T-helper 1 cell treated with Interleukin-12 subunit alpha and Interleukin-12 subunit beta and Interleukin-4 antibody, amounts not matched to agents 30 ng/mL and 1 ng/mL, for 36 hours (primary cell): ENCODE measurements around the gene PDE6C. TPM values are rescaled to one million over a fixed set of nuclear protein-coding genes. Genes with fewer than 3 reads are reported as not detected.
"Not testable (repeated sequence)": the region's sequence is repeated elsewhere in the genome, so short reads cannot be mapped to it uniquely, and the experiment has no call there.

Experiments
- intact Hi-C: fragments of 100-400 bp; cut with micrococcal nuclease; formaldehyde crosslinking; loops from one replicate; pipeline ENCODE4 v1.15.1; 2024
- total RNA-seq: library from RNA; stranded (reverse); gene quantifications from 2 replicates; pipeline ENCODE4 v1.2.3, GENCODE V29; 2022

The PDE6C gene
- total RNA-seq, 1 donor from 2014 or later: not detected

DNA sequence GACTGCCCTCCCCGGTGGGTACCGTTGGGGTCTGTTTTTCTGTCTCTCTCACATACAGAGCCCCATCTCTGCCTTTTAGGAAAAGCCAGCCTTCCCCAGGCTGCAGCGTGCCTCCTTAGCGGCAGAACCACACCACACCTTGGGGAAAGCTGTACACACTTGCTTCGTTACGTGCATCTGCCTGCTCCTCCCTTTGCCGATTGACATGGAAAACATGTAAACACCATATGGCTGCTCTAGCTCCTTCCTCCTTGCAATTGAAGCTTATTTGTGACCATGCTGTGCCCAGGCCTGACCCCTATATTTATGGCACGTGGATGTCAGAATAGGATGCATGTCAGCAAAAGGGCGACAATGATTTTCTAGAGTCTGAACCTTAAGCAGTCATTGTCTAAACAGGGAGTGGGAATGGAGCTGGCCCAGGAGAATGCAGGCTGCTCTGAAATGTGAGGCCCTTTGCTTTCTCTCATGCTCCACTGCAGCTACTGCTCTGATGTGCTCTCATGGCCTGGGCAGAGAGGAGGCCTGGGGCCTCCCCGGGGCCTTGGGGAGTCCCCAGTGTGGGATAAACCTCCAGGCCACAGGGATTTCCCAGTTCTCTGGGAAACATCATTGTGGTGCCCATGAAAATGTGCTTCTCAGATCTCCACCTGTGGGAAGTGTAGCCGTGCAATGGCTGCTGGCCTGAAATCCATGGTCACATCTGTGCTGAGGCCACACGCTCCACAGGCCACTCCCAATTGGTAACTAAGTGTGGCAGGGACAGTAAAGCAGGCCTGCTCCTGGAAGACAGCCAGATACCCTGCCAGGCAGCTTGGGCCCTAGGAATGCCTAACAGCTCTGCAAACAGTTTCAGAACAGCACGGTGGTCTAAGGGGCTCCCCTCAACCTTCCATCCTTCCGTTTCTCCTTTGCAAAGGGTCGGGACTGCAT is 18.6 kb downstream of the PDE6C start:
- intact Hi-C loops: no loop called here

DNA sequence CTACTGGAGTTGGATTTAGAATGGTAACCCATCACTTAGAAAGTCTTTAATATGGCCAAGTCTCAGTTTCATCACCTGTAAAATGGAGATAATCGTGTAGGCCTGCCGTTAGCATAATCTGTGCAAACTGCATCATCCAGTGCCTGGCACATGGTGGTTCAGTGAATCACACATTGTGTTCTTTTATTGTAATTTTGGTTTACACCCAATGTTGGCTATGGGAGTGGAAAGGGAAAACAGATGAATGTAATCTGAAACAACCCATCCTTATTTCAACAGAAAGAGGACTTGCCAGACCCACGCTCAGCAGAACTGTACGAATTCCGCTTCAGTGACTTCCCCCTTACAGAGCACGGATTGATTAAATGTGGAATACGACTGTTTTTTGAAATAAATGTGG is 27.5 kb downstream of the PDE6C start:
- intact Hi-C loops: no loop called here

DNA sequence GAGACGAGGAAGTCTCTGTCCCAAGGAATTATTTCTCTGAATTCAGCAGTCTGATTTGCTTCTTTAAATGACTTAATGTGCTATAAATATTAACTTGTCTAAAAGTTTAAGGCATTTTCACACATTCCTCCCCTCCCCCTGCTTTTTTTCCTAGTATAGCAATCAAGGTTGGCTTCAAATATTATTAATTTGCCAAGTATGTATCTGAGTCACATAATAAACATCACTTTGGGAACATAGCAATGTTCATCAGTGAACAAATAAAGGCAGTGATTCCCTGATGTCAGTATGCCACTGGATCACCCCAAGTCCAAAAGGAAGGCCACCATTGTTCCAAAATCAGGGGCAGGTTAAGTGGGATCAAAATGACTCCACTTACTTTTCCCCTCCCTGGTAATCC is 40.5 kb downstream of the PDE6C start:
- intact Hi-C loops: no loop called here

DNA sequence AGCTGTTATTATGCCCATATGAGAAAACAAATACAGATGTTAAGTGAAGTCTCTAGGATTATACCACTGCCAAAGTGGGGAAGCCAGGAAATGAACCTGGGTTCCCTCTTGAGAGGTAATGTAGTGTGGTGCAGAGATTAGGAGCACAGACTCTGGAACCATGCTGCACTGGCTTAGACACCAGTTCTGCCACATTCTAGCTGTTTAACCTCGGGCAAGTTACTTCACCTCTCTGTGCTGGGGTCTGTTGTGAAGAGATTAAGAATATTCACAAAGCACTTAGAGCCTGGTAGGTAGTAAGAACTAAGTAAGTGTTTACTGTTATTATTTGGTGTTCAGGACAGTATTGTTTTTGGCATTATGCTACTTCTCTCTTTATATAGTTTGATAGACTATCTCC is 41.9 kb downstream of the PDE6C start:
- intact Hi-C loops: no loop called here

DNA sequence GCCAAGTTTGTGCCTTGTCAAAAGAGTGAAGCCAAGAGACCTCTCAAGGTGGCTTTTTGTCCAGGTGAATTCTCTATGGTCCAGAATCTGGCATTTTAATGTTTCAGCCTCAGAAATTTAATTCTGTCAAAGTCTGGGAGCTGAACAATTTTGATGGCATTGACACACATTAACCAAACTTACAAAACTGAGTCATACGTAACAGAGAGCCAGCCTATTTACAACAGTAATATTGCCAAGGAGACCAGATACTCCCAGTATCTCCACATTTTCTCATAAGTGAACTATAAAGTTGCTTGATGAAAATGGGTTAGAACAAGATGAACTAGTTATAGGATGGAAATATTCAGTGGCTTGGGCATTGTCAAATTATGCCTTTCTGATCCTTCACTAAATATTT is 43.8 kb downstream of the PDE6C start:
- intact Hi-C loops: no loop called here

DNA sequence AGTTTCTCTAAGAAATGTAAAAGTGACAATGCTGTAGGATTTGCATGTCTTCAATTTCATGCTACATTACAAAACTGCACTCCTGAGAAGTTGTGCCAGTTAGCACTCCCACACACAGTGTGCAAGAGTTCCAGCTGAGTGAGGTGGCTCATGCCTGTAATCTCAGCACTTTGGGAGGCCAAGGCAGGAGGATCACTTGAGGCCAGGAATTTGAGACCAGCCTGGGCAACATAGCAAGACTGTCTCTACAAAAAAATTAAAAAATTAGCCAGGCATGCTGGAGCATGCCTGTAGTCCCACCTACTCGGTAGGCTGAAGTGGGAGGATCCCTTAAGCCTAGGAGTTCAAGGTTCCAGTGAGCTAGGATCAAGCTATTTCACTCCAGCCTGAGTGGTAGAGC is 45.4 kb downstream of the PDE6C start:
- intact Hi-C loops: no loop called here

DNA sequence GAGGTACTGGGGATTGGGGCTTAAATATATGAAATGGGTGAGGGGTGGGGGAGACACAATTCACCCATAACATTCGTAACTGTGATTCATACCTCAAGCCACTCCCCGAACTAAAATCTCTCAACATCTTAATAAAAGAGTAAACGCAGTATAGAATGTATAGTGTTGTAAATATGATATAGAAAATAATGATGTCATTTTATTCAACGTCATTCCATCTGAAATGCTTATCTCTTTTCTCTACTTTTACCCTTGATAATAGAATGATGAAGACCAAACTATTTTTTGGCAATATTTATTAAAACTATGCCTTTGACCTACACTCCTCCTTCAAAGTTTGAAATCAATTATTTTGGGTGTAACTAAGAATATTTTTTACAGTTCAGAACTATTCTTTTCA is 53.7 kb downstream of the PDE6C start:
- intact Hi-C loops: no loop called here

DNA sequence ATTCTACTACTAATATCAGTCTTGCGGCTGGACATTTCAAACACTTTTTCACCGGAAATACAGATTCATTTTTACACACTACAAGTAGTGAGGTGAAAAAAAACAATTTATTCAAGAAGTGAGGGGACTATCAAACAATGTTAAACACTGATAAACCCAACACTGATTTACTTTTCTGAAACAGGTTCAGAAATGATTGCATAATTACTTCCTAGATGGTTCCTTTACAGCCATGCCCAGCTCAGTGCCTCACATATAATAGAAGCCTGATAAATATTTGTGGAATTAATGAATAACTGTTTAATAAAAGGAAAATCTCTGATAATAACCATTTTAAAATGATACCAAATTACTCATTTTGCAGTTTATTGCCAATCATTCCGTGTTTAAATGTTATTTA is 55.5 kb downstream of the PDE6C start:
- intact Hi-C loops: no loop called here

DNA sequence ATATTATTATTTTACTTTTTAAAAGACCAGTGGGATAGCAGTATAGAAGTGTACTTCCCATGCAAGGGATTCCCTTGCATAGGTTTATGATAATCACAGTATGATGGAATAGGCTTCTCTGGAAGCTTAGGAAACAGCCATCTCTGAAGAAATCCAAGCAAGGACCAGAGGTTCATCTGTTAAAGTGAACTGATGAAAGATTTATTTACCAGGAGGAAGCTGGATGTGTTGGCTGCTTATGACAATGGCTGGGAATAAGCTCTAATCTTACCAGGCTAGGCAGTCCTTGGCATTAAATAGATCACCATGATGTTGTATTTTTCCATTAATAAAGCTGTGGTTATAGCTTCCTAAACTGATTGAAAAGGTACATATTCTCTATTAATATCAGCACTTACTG is 58.0 kb downstream of the PDE6C start:
- intact Hi-C loops: no loop called here

DNA sequence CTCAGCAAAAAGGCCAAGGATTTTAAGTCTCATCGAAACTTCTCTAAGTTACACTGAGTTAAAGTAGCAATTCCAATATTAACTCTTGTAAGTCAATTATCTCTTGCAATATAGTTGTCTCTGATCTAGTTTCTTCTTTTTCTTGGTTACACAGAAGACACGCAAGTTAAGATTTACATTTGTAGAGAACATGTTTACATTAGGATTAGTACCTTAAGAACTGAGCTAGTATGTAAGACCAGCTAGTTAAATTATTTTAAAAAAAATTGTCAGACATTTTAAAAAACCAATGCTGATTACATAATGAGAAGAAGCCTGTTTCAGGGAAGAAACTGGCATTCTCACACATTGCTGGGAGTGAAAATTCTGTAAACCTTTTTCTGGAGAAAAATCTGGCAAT is 58.7 kb downstream of the PDE6C start:
- intact Hi-C loops: no loop called here

DNA sequence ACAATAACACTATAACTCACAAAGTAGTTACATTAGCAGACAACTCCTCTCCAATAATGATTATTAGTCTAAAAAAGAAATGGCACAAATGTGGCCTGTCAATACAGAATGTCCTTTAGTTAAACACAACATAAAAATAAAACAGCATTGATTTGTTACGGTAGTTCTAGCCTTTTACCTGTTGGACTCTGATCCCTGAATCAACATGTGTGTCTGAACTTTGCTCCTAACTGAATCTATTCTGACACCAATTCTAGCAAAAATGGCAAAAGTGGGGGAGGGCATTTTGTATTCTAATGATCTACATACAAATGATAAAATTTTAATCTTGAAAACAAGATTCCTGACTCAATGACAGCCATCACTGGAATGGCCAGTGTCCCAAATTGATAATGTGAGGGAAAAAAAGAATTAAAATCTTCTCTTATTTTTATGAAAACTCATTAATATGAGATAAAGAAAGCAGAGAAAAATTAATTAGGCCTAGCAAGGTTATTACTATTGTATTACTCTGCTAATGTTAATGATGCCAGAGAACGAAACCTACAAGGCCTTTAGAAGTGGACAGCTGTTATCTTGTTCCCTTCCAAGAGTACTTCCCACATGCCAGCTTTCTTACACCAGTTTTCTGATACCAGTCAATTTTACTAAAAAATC is 59.8 kb downstream of the PDE6C start:
- intact Hi-C loops: no loop called here

DNA sequence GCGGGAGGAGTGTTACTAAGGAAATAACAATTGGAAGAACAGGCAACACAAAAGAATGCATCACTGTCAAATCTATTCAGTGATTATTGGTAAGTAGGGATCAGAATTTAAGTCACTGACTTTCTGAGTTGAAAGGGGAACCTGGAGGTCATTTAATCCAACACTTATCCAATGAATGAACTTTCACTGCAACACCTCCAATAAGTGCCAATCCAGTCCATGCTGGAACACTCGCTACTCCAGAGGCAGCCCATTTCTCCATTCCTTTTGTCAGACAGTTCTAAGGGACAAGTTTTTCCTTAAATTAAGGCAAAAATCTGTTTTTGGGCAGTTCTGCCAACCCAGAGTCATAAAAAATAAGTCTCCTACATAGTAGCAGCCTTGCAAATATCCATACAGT is 60.6 kb downstream of the PDE6C start:
- intact Hi-C loops: no loop called here

DNA sequence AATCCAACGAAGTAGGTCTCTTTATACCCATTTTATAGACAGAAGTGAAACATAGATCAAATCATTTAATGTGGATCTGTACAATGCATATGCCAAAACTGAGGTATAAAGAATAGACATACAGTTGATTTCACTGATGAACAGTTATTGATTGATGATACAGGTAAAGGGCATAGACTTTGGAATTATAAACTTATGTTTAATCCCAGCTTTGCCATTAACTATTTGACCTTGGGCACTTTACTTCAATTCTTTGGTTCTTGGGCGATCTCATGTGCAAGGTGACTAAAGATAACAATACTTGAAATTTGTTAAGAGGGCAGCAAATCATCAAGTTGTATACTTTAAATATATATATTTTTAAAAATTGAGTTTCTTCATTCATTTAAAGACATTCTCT is 61.5 kb downstream of the PDE6C start:
- intact Hi-C loops: no loop called here

DNA sequence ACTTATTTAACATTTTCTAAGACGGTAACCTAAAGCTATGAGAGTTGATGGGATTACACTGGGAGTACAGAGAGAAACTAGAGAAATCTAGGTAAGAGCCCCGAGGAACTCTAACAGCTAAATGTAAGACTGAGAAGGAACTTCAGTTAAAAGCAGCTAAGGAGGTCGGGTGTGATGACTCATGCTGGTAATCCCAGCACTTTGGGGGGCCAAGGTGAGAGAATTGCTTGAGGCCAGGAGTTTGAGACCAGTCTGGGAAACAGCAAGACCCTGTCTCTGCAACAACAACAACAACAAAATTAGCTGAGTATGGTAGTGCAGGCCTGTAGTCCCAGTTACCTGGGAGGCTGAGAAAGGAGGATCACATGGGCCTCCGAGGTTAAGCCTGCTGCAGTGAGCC is 66.0 kb downstream of the PDE6C start:
- intact Hi-C loops: no loop called here

DNA sequence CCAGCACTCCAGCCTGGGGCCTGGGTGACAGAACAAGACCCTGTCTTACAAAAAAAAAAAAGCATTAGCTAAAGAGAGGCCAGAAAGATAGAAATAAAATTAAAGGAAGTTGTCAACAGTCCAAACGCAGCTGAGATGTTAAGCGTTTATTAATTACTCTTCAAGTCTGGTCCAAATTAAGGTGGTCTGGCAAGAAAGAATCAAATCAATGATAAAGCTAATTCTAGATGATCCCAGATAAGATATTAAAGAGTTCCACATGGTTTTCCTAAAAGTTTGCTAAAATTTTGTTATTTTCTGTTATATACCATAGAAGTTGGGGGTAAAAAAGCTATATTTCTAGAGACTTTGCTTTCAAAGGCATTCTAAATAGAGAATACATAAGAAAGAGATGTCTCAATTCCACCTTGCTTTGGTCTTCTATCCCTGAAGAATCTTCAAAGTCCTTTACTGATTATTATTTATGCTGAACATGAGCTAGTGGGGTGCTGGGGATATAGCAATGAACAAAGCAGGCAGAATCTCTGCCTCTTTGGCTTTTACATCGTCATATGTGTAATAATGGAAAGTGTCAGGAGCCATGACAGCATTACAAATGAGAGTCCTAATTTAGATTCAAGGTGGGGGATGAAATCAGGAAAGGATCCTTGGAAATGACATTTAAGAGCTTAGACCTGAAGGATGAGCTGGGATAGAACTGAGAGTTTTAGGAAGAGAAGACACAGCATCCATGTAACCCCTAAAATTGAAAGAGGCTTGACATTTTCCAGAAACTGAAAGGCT is 66.7 kb downstream of the PDE6C start:
- intact Hi-C loops: no loop called here

DNA sequence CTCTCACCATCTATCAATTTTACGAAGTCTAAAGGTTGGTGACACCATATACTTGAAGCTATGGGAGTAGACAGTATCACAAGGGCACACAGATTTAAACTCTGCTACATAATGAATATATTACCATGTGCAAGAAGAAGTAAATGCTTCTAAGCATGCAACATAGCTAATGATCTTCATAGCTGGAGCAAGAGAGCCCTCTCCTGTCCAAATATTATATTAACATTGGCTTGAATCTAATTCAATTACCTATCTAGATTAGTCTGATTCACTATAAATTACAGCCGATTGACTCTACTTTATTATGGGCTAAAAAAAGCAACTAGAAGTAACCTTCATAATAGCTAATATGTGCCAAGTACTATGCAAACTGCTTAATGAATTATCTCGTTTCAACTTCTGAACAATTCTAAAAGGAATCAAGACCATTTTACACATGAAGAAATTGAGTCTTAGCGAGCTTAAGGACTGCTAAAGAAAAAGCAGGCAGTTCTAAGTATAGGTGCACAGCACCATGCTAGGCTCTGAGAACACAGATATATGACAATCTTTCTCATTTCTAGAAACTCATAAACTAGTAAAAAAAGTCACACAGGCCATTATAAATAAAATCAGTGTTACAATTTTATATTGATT is 68.2 kb downstream of the PDE6C start:
- intact Hi-C loops: loop anchor here (1.0 kb wide), 1 partner anchor 125 kb away; no protein-coding TSS in a partner anchor

DNA sequence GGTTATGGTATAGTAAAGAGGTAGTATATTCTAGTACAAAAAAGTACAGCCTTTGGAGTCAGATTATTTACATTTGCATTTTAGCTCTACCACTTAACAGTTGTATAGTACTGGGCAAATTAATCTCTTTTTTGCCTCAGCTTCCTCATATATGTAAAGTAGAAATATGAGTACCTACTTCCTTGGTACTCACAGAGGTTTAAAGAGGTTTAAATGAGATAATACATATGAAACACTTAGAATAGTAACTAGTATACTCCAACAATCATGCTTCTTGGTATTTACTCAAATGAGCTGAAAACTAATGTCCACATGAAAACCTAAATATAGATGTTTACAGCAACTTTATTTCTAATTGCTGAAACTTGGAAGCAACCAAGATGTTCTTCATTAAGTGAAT is 75.4 kb downstream of the PDE6C start:
- intact Hi-C loops: no loop called here

DNA sequence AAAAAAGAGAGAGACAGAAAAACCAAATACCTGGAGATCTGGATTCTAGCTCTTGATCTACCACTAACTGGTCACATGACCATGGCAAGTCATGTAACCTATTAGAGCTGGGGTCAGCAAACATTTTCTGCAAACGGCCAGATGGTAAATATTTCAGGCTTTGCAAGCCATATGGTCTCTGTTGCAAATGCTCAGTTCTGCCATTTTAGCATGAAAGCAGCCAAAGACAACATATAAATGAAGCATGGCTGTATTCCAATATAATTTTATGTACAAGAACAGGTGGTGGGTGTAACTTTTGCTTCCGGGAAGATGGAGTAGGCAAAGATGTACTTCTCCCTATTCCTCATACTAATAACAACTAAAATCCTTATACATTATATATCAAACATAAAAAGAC is 83.4 kb downstream of the PDE6C start:
- intact Hi-C loops: no loop called here

DNA sequence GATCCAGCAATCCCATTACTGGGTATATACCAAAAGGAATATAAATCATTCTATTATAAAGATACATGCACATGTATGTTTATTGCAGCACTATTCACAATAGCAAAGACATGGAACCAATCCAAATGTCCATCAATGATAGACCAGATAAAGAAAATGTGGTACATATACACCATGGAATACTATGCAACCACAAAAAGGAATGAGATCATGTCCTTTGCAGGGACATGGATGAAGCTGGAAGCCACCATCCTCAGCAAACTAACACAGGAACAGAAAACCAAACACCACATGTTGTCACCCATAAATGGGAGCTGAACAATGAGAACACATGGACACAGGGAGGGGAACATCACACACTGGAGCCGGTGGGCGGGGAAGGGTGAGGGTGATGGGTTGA is 84.2 kb downstream of the PDE6C start:
- intact Hi-C loops: not testable (repeated sequence)

DNA sequence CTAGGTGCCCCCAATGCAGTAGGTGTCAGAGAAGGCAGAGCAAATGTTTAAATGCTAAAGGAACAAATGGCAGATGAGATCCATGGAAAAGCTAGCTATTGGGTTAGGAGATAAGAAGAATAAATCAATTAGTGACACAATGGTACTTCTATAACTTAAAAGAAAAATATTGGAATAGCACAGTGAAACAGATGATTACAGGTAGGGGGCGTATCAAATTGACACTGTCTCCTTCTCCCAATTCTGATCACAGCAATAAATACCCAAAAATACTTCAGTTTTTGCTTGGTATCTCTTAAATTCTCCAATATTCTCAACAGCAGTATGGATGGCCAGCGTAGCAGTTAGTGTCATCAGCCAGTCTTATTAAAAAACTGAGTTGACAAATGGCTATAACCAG is 84.9 kb downstream of the PDE6C start:
- intact Hi-C loops: no loop called here

DNA sequence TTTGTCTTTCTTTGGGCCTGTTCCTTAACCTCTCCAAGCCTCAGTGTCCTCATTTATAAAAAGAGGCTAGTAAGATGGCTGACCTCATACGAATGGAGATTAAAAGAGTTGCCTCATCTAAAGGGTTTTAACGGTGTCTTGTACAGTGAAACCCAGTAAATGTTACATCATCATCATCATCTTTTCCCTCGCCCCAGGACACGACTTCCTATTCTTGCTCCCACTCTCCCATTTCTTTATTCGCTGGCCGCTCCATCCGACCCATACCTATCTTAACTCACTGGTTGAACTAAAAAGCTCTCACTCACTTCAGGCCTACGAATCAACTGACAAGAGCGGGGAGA is 89.5 kb downstream of the PDE6C start:
- intact Hi-C loops: loop anchor here (1.0 to 5.0 kb wide), 13 partner anchors 50 to 1990 kb away; partner anchors contain the start of genes BTAF1, CEP55, CPEB3 and HELLS
